HG03469 (cell line): ENCODE measurements around the gene KCNK7.
"Not testable (repeated sequence)": the region's sequence is repeated elsewhere in the genome, so short reads cannot be mapped to it uniquely, and the experiment has no call there.

Source experiments
- ATAC-seq: cut with Tn5 transposase; IDR thresholded peaks from one replicate; pipeline ENCODE4 v1.9.1; 2021; ENCODE audit warnings: mild to moderate bottlenecking, moderate library complexity, moderate number of reproducible peaks; ENCODE audit not compliant: unreplicated experiment

Gene KCNK7

GRCh38 chr11:65595543-65596281, at the start of gene KCNK7:
KCNK7 (minus strand) TSS chr11:65595800; CDS start chr11:65595772, 28 bp downstream.
- no peak for ATAC-seq

DNA sequence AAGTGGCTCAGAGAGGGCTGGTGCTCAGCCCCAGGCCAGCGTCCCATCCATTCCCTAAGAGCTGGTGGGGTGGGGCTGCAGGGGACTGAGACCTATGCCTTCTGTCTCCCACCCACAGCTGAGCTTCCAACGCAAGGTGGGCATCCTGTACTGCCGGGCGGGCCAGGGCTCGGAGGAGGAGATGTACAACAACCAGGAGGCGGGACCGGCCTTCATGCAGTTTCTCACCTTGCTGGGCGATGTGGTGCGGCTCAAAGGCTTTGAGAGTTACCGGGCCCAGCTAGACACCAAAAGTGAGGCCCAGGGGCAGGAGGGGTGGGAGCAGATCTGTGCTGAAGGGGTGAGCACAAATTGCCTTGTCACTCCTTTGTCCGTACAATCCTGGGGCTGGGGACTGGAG, 49.2 kb upstream of the KCNK7 start:
- no peak for ATAC-seq

- no peak for ATAC-seq
Observed at GRCh38 chr11:65643971-65644370, 48.4 kb upstream of the KCNK7 start.

DNA sequence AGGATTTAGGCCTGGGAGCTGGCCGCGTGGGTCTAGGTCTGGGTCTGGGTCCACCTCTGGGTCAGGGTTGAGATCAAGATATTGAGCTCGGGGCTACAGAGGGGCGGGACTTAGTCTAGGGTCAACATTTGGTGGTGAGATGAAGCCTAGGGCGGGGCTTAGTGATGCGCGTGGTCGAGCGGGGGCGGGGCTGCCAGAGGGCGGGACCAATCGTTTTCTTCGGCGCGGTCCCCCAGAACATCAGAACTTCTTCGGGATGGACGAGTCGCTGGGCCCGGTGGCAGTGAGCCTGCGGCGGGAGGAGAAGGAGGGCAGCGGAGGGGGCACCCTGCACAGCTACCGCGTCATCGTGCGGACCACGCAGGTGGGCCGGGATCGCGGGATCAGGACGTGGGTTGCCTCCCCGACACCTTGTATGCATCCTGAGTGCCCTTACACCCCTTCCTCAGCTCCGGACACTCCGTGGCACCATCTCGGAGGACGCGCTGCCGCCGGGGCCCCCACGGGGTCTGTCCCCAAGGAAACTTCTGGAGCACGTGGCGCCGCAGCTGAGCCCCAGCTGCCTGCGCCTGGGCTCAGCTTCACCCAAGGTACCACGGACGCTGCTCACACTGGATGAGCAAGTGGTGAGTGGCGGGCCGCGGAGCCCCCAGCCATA, 46.5 kb upstream of the KCNK7 start:
- ATAC-seq = no peak

- ATAC-seq = no peak
Observed at GRCh38 chr11:65641297-65642013, 45.9 kb upstream of the KCNK7 start.

GRCh38 chr11:65640483-65641296, 45.1 kb upstream of the KCNK7 start:
- no peak for ATAC-seq

GRCh38 chr11:65639623-65640482, 44.3 kb upstream of the KCNK7 start:
- no peak for ATAC-seq

DNA sequence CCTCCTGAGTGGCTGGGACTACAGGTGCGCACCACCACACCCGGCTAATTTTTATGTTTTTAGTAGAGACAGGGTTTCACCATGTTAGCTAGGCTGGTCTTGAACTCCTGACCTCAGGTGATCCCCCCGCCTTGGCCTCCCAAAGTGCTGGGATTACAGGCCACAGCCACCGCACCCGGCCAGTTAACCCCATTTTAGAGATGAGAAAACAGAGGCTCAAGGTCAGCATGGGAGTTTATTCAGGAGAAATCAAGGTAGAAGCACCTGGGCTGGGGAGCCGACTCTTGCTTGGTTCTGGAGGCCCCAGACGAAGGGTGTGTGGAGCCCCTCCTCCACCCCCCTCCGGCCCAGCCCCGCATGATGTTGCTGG, 43.6 kb upstream of the KCNK7 start:
- not testable (repeated sequence) for ATAC-seq

DNA sequence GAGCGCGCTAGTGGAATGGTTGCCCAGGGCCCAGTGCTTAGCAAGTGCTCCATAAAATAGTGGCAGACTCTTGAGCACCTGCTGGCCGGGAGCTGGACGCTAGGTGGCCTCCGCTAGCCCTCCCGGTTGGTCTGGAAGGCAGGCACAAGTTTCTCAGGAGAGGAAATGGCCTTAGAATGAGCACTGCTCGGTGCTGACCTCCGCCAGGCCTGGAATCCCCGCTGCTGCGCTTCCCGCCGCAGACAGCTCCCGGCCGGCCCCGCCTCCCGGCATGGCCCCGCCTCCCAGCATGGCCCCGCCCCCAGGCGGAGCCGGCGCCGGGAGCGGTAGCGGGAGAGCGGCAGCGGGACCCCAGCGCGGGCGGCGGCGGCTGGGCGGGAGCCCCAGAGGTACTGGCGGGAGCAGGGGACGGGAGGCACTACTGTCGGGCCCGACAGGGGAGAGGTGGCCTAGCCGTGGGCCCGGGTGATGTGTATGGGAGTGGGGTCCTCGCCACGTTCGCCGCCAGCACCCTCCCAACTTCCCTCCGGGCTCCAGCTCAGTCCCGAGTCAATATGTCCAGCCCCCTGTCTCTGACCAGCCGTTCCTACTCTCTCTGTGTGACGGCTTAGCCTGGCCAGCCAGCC, 42.3 kb upstream of the KCNK7 start, which contains the start of gene SIPA1:
TSS of gene SIPA1 (plus strand) at position 308 of the 626 bp plus-strand sequence. CDS start 2,821 bp downstream, outside the sequence.
- no peak for ATAC-seq

GRCh38 chr11:65637032-65637557, 41.5 kb upstream of the KCNK7 start:
- ATAC-seq = no peak

- no peak for ATAC-seq
Observed at GRCh38 chr11:65636108-65637031, 40.8 kb upstream of the KCNK7 start.

DNA sequence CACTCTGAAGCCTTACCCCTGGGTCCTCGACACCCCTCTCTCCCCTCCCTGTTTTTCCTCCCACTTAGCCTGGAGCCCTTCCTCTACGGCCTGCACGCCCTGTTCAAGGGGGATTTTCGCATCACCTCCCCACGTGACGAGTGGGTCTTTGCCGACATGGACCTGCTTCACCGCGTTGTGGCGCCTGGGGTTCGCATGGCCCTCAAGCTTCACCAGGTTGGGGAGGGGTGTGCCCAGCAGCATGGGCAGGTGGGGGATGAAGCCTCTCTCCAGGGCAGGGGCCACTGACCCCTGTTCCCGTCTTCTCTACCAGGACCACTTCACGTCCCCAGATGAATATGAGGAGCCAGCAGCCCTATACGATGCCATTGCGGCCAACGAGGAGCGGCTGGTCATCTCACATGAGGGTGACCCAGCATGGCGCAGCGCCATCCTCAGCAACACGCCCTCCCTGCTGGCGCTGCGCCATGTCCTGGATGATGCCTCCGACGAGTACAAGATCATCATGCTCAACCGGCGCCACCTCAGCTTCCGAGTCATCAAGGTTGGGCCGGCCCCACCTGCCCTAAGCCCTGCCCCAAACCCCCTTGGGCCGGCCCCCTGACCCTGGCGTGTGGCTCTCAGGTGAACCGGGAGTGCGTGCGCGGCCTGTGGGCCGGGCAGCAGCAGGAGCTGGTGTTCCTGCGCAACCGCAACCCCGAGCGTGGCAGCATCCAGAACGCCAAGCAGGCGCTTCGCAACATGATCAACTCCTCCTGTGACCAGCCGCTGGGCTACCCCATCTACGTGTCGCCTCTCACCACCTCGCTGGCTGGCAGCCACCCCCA, 39.5 kb upstream of the KCNK7 start:
- ATAC-seq = no peak

DNA sequence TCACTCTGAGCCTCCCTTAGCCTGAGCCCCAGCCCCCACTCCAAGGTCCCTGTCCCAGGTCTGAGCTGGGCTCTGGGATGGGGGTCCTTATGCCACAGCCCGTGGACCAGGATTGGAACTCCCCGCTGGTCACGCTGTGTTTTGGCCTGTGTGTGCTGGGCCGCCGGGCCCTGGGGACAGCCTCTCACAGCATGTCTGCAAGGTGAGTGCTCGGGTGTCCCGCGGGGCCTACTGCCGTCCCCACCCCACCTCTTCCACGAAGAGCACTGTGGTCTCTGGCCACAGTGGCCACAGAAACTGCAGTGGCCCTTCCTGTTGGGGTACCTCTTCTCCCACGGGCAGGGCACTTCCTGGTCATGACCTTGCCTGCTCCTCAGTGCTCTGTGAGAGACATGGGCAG, 38.8 kb upstream of the KCNK7 start:
- ATAC-seq = no peak

- ATAC-seq = no peak
Observed at GRCh38 chr11:65634109-65634436, 38.5 kb upstream of the KCNK7 start.

DNA sequence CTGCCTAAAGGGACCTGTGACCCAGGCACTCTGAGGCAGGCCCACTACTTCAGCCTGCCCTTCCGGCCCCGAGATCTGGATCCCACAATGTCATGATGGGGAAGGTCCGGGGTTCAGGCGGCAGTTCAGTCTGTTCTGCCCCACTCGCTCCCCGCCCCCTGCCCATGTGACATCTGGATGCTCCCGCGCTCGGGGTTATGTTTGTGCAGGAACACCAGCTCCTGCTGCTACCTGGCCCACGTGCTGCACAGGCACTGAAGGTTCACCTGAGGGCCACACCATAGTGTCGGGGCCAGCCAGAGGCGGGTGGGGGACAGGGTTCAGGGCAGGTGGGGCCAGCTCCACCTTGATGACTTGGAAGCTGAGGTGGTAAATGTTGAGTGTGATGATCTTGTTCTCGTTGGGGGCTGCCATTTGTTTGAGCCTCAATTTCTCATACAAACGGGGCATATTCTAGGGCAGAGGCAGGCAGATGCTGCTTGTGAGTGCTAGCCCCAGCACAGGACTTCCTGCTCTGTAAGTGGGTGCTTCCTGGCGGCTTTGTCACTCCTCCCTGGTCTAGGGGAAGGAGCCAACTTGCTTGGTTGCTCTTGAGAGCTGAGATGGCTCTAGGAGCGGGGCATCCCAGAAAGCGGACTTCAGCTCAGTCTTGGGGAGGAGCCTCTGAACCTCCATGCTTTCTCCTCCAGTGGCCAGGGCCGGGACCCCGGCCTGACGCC, 37.9 kb upstream of the KCNK7 start:
- ATAC-seq = no peak

DNA sequence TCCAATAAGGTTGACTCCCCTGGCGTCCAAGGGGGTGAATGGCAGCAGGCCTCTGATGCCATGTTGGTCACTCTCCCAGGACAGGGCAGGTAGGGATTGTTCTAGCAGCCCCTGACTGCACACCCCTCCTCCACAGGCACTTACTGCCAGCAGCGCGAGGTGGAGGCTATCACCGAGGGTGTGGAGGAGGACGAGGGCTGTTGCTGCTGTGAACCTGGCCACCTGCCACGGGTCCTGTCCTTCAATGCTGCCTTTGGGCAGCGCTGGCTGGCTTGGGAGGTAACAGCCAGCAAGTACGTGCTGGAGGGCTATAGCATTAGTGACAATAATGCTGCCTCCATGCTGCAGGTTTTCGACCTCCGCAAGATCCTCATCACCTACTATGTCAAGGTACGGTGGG, 34.6 kb upstream of the KCNK7 start:
- ATAC-seq = no peak

GRCh38 chr11:65629579-65629978, 34.0 kb upstream of the KCNK7 start:
- ATAC-seq = no peak
